GM12878 (cell line): ENCODE results near the gene ACADVL. TPM values are rescaled to one million over a fixed set of nuclear protein-coding genes. Genes with fewer than 3 reads are reported as not detected.
A peak's percentile ranks its signal among the peaks of the same experiment; 100 is the strongest.

ENCODE experiments used
- ATAC-seq: fragments of 200-7000 bp; cut with Tn5 transposase; 3 replicates; pipeline ENCODE4 v1.9.1; 2020; ENCODE audit warnings: mild to moderate bottlenecking, moderate library complexity
- BruUV-seq: library from RNA; stranded (reverse); fragments of 400-500 nt; replicated peaks from 2 replicates; lab custom pipeline; 2021; lab: Mats Ljungman, UMichigan
- CTCF ChIA-PET: fragments of 300-600 bp; sonication (Branson Sonifier 250); formaldehyde crosslinking; extraction: SDS; loops from one replicate; lab custom pipeline; 2021; ENCODE audit warnings: inconsistent platforms; lab: Yijun Ruan, JAX
- POLR2A ChIA-PET: fragments of 350-600 bp; formaldehyde crosslinking; extraction: SDS; loops from one replicate; lab custom pipeline; 2021; ENCODE audit warnings: inconsistent platforms; lab: Charles Lee
- RAD21 ChIA-PET: fragments of 300-600 bp; sonication (Branson Sonifier 250); formaldehyde crosslinking; loops from one replicate; lab custom pipeline; 2023; ENCODE audit warnings: antibody characterized with exemption; ENCODE audit not compliant: unreplicated experiment; lab: Charles Lee
- SMC1A ChIA-PET: fragments of 300-600 bp; sonication (Branson Sonifier 250); formaldehyde crosslinking; loops from one replicate; lab custom pipeline; 2023; ENCODE audit not compliant: unreplicated experiment, uncharacterized antibody; lab: Charles Lee
- DNase-seq: peaks from one replicate; pipeline ENCODE4 v3.0.0-alpha.2; 2011; ENCODE audit warnings: low read depth, low spot score
- FAIRE-seq: peaks from 3 replicates; lab custom pipeline; 2011; peaks lifted over from hg19 to GRCh38; lab: Jason Lieb, UNC
- H2AFZ ChIP-seq: 2 replicates; pipeline ENCODE4 v1.6.0; 2011; ENCODE audit warnings: low read depth, low read length, control low read depth; ENCODE audit not compliant: control insufficient read depth
- H3K27ac ChIP-seq: 2 replicates; pipeline ENCODE4 v1.5.1; 2011; ENCODE audit warnings: control low read depth; ENCODE audit not compliant: control insufficient read depth, insufficient read depth
- H3K27me3 ChIP-seq, 2 experiments: replicated peaks in 1 of 2; 2 replicates each; pipeline versions ENCODE4 v1.6.0 to v1.6.1; 2011; ENCODE audit warnings: low read length in 1 of 2; ENCODE audit not compliant: control insufficient read depth in 2 of 2, insufficient read depth in 2 of 2
- H3K36me3 ChIP-seq, 2 experiments: 2 replicates each; pipeline ENCODE4 v1.5.1; 2011; ENCODE audit warnings: low read length in 1 of 2; ENCODE audit not compliant: control insufficient read depth in 2 of 2, insufficient read depth in 2 of 2
- H3K4me1 ChIP-seq: 2 replicates; pipeline ENCODE4 v1.6.1; 2011; ENCODE audit warnings: mild to moderate bottlenecking, low read length, moderate library complexity, mixed read lengths; ENCODE audit not compliant: control insufficient read depth, insufficient read depth
- H3K4me2 ChIP-seq: 2 replicates; pipeline ENCODE4 v1.6.0; 2011; ENCODE audit warnings: control low read depth; ENCODE audit not compliant: control insufficient read depth, insufficient read depth
- H3K4me3 ChIP-seq: fragments of 200-600 bp; sonication (generic); 2 replicates; pipeline ENCODE4 v1.5.1; 2016
- H3K79me2 ChIP-seq: 2 replicates; pipeline ENCODE4 v1.6.0; 2011; ENCODE audit warnings: low read length; ENCODE audit not compliant: control insufficient read depth, insufficient read depth
- H3K9ac ChIP-seq: 2 replicates; pipeline ENCODE4 v1.8.0; 2011; ENCODE audit warnings: low read length, control low read depth, mixed read lengths; ENCODE audit not compliant: control insufficient read depth, insufficient read depth
- H3K9me3 ChIP-seq: replicated peaks from 3 replicates; pipeline ENCODE4 v1.5.1; 2011; ENCODE audit warnings: mild to moderate bottlenecking, low read length; ENCODE audit not compliant: control insufficient read depth, insufficient read depth
- H4K20me1 ChIP-seq: 2 replicates; pipeline ENCODE4 v1.6.0; 2011; ENCODE audit not compliant: control insufficient read depth, insufficient read depth
- BHLHE40 ChIP-seq, 2 experiments: fragments of 450-650 bp in 1 of 2; IDR thresholded peaks; 2 replicates each; pipeline ENCODE4 v1.6.1; 2011 to 2017; ENCODE audit warnings: low read depth in 2 of 2, borderline replicate concordance in 1 of 2, improper control_type of control experiment in 1 of 2, low read length in 1 of 2, mild to moderate bottlenecking in 1 of 2
- EGR1 ChIP-seq, 2 experiments: IDR thresholded peaks; 1 replicate in 1 of 2; 2 replicates in 1 of 2; pipeline ENCODE4 v1.6.1; 2011 to 2012; ENCODE audit warnings: low read depth in 2 of 2, low read length in 2 of 2, borderline replicate concordance in 1 of 2, mild to moderate bottlenecking in 1 of 2, moderate library complexity in 1 of 2
- IKZF1 ChIP-seq: fragments of 450-650 bp; conservative IDR thresholded peaks from 2 replicates; pipeline ENCODE4 v1.6.1; 2017; ENCODE audit warnings: antibody characterized with exemption, mild to moderate bottlenecking
- SP1 ChIP-seq: IDR thresholded peaks from one replicate; pipeline ENCODE4 v1.6.1; 2011; ENCODE audit warnings: low read depth, low read length
- WGBS: methylation state at CpG from one replicate; pipeline ENCODE4 v1.1.6; 2016; ENCODE audit warnings: low lambda C conversion rate; ENCODE audit not compliant: insufficient replicate concordance, insufficient coverage; ENCODE audit errors: missing lambda C conversion rate; 5-methylcytosine and 5-hydroxymethylcytosine counted together
- in situ Hi-C: fragments of 300-500 bp; cut with MboI; formaldehyde crosslinking; loops from 9 replicates; pipeline ENCODE4 v1.14.3; 2018; ENCODE audit warnings: mixed read lengths
- intact Hi-C: fragments of 100-400 bp; cut with micrococcal nuclease; formaldehyde crosslinking; loops from one replicate; pipeline ENCODE4 v1.14.2; 2022; ENCODE audit not compliant: unreplicated experiment
- polyA plus RNA-seq, 11 experiments: library from polyadenylated mRNA; depleted of rRNA in 4 of 11; unstranded in 6 of 11; stranded (reverse) in 5 of 11; fragments of >200 nt; fragmentation: Nextera tagmentation in 4 of 11; fragmentation: Illumina TruSeq in 1 of 11; extraction: Ambion mirVana in 4 of 11; extraction: Trizol in 1 of 11; gene quantifications; 1 replicate in 1 of 11; 2 replicates in 10 of 11; pipeline versions ENCODE4 v1.2.1 to v1.2.3, GENCODE V29; 2011 to 2016; ENCODE audit warnings: inconsistent platforms in 2 of 11, missing spikeins in 2 of 11, low read depth in 1 of 11
- total RNA-seq, 4 experiments: library from RNA; depleted of rRNA in 3 of 4; stranded (reverse); fragments of >200 nt in 3 of 4; fragmentation: Illumina TruSeq in 1 of 4; extraction: Trizol in 1 of 4; gene quantifications; 2 replicates each; pipeline versions ENCODE4 v1.2.1 to v1.2.3, GENCODE V29; 2013 to 2021

Gene ACADVL
- total and polyA plus RNA-seq, 10 of the 15 experiments (the other 5 are each of a cell fraction or from before 2014, with no cell fraction given): 25.4 to 232 (median 180) TPM

GRCh38 chr17:7215652-7216180 lies 4.0 kb upstream of the ACADVL start:
- FAIRE-seq (no peak), DNase-seq (no peak), ATAC-seq (no peak)
- Histone ChIP-seq H3K9ac (no peak overlapping the region), H3K4me2 (peak overlapping the region; percentile 5; the same call in 1 of the 2 replicates), H3K27me3 (no peaks in the 10 kb centered on the region), H3K36me3 (no peaks in the 10 kb centered on the region), H2AFZ (no peak overlapping the region), H3K4me1 (peaks cover 18% of the 10 kb centered on the region), H4K20me1 (no peaks in the 10 kb centered on the region), H3K9me3 (no peaks in the 10 kb centered on the region), H3K79me2 (peaks cover 11% of the 10 kb centered on the region), H3K4me3 (no peak overlapping the region), H3K27ac (no peak overlapping the region)
- intact Hi-C loops (loop anchor here (2.0 kb wide), 2 partner anchors 23 to 37 kb away; partner anchors contain the start of genes ELP5 and PHF23), in situ Hi-C loops (no loop called here)
- SMC1A ChIA-PET: interaction anchor here (1.6 kb wide), 1 partner anchor 36 kb away, joined by 4 read pairs; the partner anchor contains the start of gene CTDNEP1
- RAD21 ChIA-PET: interaction anchor here (0.6 kb wide), 1 partner anchor 170 kb away, joined by 4 read pairs; no protein-coding TSS in a partner anchor
- CTCF ChIA-PET: interaction anchor here (1.4 to 1.9 kb wide), 2 partner anchors 66 to 81 kb away, joined by 3 to 7 read pairs; partner anchors contain the start of gene SLC2A4
- no TSS peak for BruUV-seq
- TF ChIP-seq BHLHE40 (IDR thresholded peaks at IDR 0.05; ENCODE audit: borderline replicate concordance in 1 of 2, low read depth in 2 of 2, low read length in 1 of 2) (peak in 1 of 2 experiments; percentile 69; a peak in 2 of 4 replicates), EGR1 (IDR thresholded peaks at IDR 0.05; ENCODE audit: borderline replicate concordance in 1 of 2, low read depth in 2 of 2, low read length in 2 of 2) (no peak)
- POLR2A ChIA-PET: interaction anchor here (1.3 to 3.3 kb wide), 3 partner anchors 19 to 25 kb away, joined by 3 to 12 read pairs (median 7); partner anchors contain the start of genes DVL2 and PHF23
- WGBS: 0% methylated on average over 7 of the region's 10 CpGs

- peaks cover 14% of the 10 kb centered on the region for H3K79me2 ChIP-seq
- H3K4me3 ChIP-seq: peak overlapping the region; percentile 51; the same call in 1 of the 2 replicates
- H3K27me3 ChIP-seq: no peaks in the 10 kb centered on the region
- intact Hi-C loops: no loop called here
- no peak for FAIRE-seq
- TF ChIP-seq SP1 (no peak), IKZF1 (peak; percentile 26; the same call in 1 of the 2 replicates)
- peaks cover 22% of the 10 kb centered on the region for H3K4me1 ChIP-seq
- no peak for DNase-seq
- no peak overlapping the region for H2AFZ ChIP-seq
- ATAC-seq: no peak
- WGBS: 19% methylated on average over 7 of the region's 7 CpGs
- no peaks in the 10 kb centered on the region for H3K9me3 ChIP-seq
- H3K9ac ChIP-seq: no peak overlapping the region
- ChIA-PET POLR2A (interaction anchor here (1.3 to 3.3 kb wide), 3 partner anchors 18 to 25 kb away, joined by 3 to 12 read pairs (median 7); partner anchors contain the start of genes DVL2 and PHF23), CTCF (no interaction called here), RAD21 (interaction anchor here (0.6 kb wide), 1 partner anchor 170 kb away, joined by 4 read pairs; no protein-coding TSS in a partner anchor), SMC1A (no interaction called here)
- in situ Hi-C loops: no loop called here
- H3K4me2 ChIP-seq: peak overlapping the region; percentile 17; the same call in 1 of the 2 replicates
- H4K20me1 ChIP-seq: no peaks in the 10 kb centered on the region
- H3K36me3 ChIP-seq: no peaks in the 10 kb centered on the region
- TSS peak; percentile 40 for BruUV-seq
- H3K27ac ChIP-seq: no peak overlapping the region
Measured at GRCh38 chr17:7216242-7217112, 3.3 kb upstream of the ACADVL start.
